ENCODE data around the gene SLC27A2. TPM values are rescaled to one million over a fixed set of nuclear protein-coding genes. Genes with fewer than 3 reads are reported as not detected.
"Not testable (repeated sequence)": the region's sequence is repeated elsewhere in the genome, so short reads cannot be mapped to it uniquely, and the experiment has no call there.

The SLC27A2 gene
- 0.86 and 0.91 TPM in 2 replicates for total RNA-seq
- long read RNA-seq = 0 reads

- Mint-ChIP-seq H3K4me3 (peak within 1 kb of the TSS; percentile 88), H3K27me3 (ENCODE audit: low read depth) (peaks cover 79% of the 10 kb centered on the region), H3K27ac (ENCODE audit: unreplicated experiment) (no peak within 1 kb of the TSS), H3K36me3 (ENCODE audit: low read depth) (no peaks in the 10 kb centered on the region), H3K9me3 (no peaks in the 10 kb centered on the region), H3K4me1 (peaks cover 15% of the 10 kb centered on the region)
- DNase-seq (ENCODE audit: low read depth, low spot score) = no peak
- peak; percentile 61 for TF ChIP-seq CTCF (conservative IDR thresholded peaks at IDR 0.05)
Observed at GRCh38 chr15:50181969-50182218, at the start of gene SLC27A2. SLC27A2 (plus strand) TSS chr15:50182196; CDS start chr15:50182428, 232 bp downstream.

GRCh38 chr15:50132251-50132984, 49.6 kb upstream of the SLC27A2 start:
- not testable (repeated sequence) for H3K4me1 Mint-ChIP-seq; H3K27me3 Mint-ChIP-seq (ENCODE audit: low read depth); H3K9me3 Mint-ChIP-seq; H3K36me3 Mint-ChIP-seq (ENCODE audit: low read depth); H3K4me3 Mint-ChIP-seq; DNase-seq (ENCODE audit: low read depth, low spot score); H3K27ac Mint-ChIP-seq (ENCODE audit: unreplicated experiment)

- H3K27me3 Mint-ChIP-seq (ENCODE audit: low read depth) = no peaks in the 10 kb centered on the region
- H3K9me3 Mint-ChIP-seq = no peaks in the 10 kb centered on the region
- H3K36me3 Mint-ChIP-seq (ENCODE audit: low read depth) = no peaks in the 10 kb centered on the region
- no peak overlapping the region for H3K27ac Mint-ChIP-seq (ENCODE audit: unreplicated experiment)
- no peak for DNase-seq (ENCODE audit: low read depth, low spot score)
- H3K4me3 Mint-ChIP-seq = no peak overlapping the region
- H3K4me1 Mint-ChIP-seq = peaks cover 5% of the 10 kb centered on the region
- TF ChIP-seq CTCF (conservative IDR thresholded peaks at IDR 0.05) = no peak
Observed at GRCh38 chr15:50134524-50135024, 47.4 kb upstream of the SLC27A2 start.

GRCh38 chr15:50135031-50135551, 46.9 kb upstream of the SLC27A2 start:
- no peak overlapping the region for H3K4me3 Mint-ChIP-seq
- no peak for TF ChIP-seq CTCF (conservative IDR thresholded peaks at IDR 0.05)
- peaks cover 5% of the 10 kb centered on the region for H3K4me1 Mint-ChIP-seq
- no peak for DNase-seq (ENCODE audit: low read depth, low spot score)
- no peaks in the 10 kb centered on the region for H3K27me3 Mint-ChIP-seq (ENCODE audit: low read depth)
- H3K9me3 Mint-ChIP-seq = no peaks in the 10 kb centered on the region
- no peaks in the 10 kb centered on the region for H3K36me3 Mint-ChIP-seq (ENCODE audit: low read depth)
- H3K27ac Mint-ChIP-seq (ENCODE audit: unreplicated experiment) = no peak overlapping the region

GRCh38 chr15:50137330-50137761, 44.6 kb upstream of the SLC27A2 start:
- Mint-ChIP-seq H3K4me3 (no peak overlapping the region), H3K9me3 (no peaks in the 10 kb centered on the region), H3K27ac (ENCODE audit: unreplicated experiment) (no peak overlapping the region), H3K36me3 (ENCODE audit: low read depth) (no peaks in the 10 kb centered on the region), H3K4me1 (peaks cover 5% of the 10 kb centered on the region), H3K27me3 (ENCODE audit: low read depth) (no peaks in the 10 kb centered on the region)
- no peak for DNase-seq (ENCODE audit: low read depth, low spot score)
- TF ChIP-seq CTCF (conservative IDR thresholded peaks at IDR 0.05) = no peak

- TF ChIP-seq CTCF (conservative IDR thresholded peaks at IDR 0.05) = no peak
- no peak overlapping the region for H3K4me3 Mint-ChIP-seq
- no peaks in the 10 kb centered on the region for H3K9me3 Mint-ChIP-seq
- H3K36me3 Mint-ChIP-seq (ENCODE audit: low read depth) = no peaks in the 10 kb centered on the region
- peaks cover 5% of the 10 kb centered on the region for H3K4me1 Mint-ChIP-seq
- H3K27me3 Mint-ChIP-seq (ENCODE audit: low read depth) = no peaks in the 10 kb centered on the region
- no peak overlapping the region for H3K27ac Mint-ChIP-seq (ENCODE audit: unreplicated experiment)
- no peak for DNase-seq (ENCODE audit: low read depth, low spot score)
Observed at GRCh38 chr15:50137893-50138292, 44.1 kb upstream of the SLC27A2 start.

All from neural crest cell (in vitro differentiated cells).